Neural progenitor cell (in vitro differentiated cells): Measurements from ENCODE around the gene ASTN2. TPM values are rescaled to one million over a fixed set of nuclear protein-coding genes. Genes with fewer than 3 reads are reported as not detected.

Experiments
- DNase-seq: peaks from one replicate; pipeline ENCODE4 v3.0.0-alpha.2; 2016; ENCODE audit warnings: low spot score
- H2AFZ ChIP-seq: fragments of 200-600 bp; sonication (generic); replicated peaks from 2 replicates; pipeline ENCODE4 v1.6.1; 2016; ENCODE audit warnings: antibody characterized with exemption
- H3F3A ChIP-seq: fragments of 200-600 bp; sonication (generic); 2 replicates; pipeline ENCODE4 v1.6.1; 2016; ENCODE audit warnings: antibody characterized with exemption, low read depth
- H3K27ac ChIP-seq: fragments of 200-600 bp; sonication (generic); 2 replicates; pipeline ENCODE4 v1.5.1; 2016; ENCODE audit warnings: mild to moderate bottlenecking
- H3K27me3 ChIP-seq: fragments of 200-600 bp; sonication (generic); 2 replicates; pipeline ENCODE4 v1.6.1; 2016; ENCODE audit warnings: mild to moderate bottlenecking, moderate library complexity
- H3K36me3 ChIP-seq: fragments of 200-600 bp; sonication (generic); 2 replicates; pipeline ENCODE4 v1.5.1; 2016
- H3K4me1 ChIP-seq: fragments of 200-600 bp; sonication (generic); 2 replicates; pipeline ENCODE4 v1.6.1; 2016; ENCODE audit warnings: mixed run types
- H3K4me2 ChIP-seq: fragments of 200-600 bp; sonication (generic); 2 replicates; pipeline ENCODE4 v1.6.1; 2016
- H3K4me3 ChIP-seq: fragments of 200-600 bp; sonication (generic); 2 replicates; pipeline ENCODE4 v1.5.1; 2016
- H3K79me2 ChIP-seq: fragments of 200-600 bp; sonication (generic); 2 replicates; pipeline ENCODE4 v1.6.1; 2016; ENCODE audit warnings: low read depth
- H3K9ac ChIP-seq: fragments of 200-600 bp; sonication (generic); 2 replicates; pipeline ENCODE4 v1.6.1; 2016
- H3K9me3 ChIP-seq: fragments of 200-600 bp; sonication (generic); 2 replicates; pipeline ENCODE4 v1.5.1; 2016; ENCODE audit warnings: low read depth
- H4K20me1 ChIP-seq: fragments of 200-600 bp; sonication (generic); 2 replicates; pipeline ENCODE4 v1.6.1; 2016; ENCODE audit warnings: low read depth
- H3K27ac Mint-ChIP-seq: 3 replicates; pipeline ENCODE4 v1.8.0; 2021; ENCODE audit warnings: mixed read lengths
- H3K27me3 Mint-ChIP-seq: 2 replicates; pipeline ENCODE4 v1.8.0; 2022; ENCODE audit warnings: low read depth, mild to moderate bottlenecking, inconsistent platforms, moderate library complexity, mixed read lengths; ENCODE audit not compliant: insufficient read depth
- H3K36me3 Mint-ChIP-seq: 3 replicates; pipeline ENCODE4 v1.8.0; 2021; ENCODE audit warnings: mixed read lengths
- H3K4me1 Mint-ChIP-seq: 3 replicates; pipeline ENCODE4 v1.8.0; 2021; ENCODE audit warnings: mixed read lengths
- H3K4me3 Mint-ChIP-seq: 3 replicates; pipeline ENCODE4 v1.8.0; 2021; ENCODE audit warnings: mild to moderate bottlenecking, moderate library complexity, mixed read lengths
- H3K9me3 Mint-ChIP-seq: 3 replicates; pipeline ENCODE4 v1.8.0; 2020; ENCODE audit warnings: mixed read lengths
- CTCF ChIP-seq: fragments of 200-600 bp; sonication (generic); IDR thresholded peaks from 2 replicates; pipeline ENCODE4 v1.5.1; 2017; ENCODE audit warnings: antibody characterized with exemption, mild to moderate bottlenecking
- EZH2 ChIP-seq: fragments of 200-600 bp; sonication (generic); IDR thresholded peaks from 2 replicates; pipeline ENCODE4 v1.6.1; 2017; ENCODE audit warnings: antibody characterized with exemption, mild to moderate bottlenecking, moderate library complexity
- EZH2phosphoT487 ChIP-seq: fragments of 200-600 bp; sonication (generic); IDR thresholded peaks from 2 replicates; pipeline ENCODE4 v1.6.1; 2017; ENCODE audit warnings: antibody characterized with exemption
- total RNA-seq: library from RNA; depleted of rRNA; stranded (reverse); fragments of >200 nt; gene quantifications from 2 replicates; pipeline ENCODE4 v1.2.3, GENCODE V29; 2015; ENCODE audit warnings: low replicate concordance

Gene ASTN2
- total RNA-seq, 1 donor from 2014 or later, result 8.0 TPM

GRCh38 chr9:117427357-117427913, 12.6 kb upstream of the ASTN2 start:
- H3K4me2 ChIP-seq, result no peak overlapping the region
- no peaks in the 10 kb centered on the region for H3K9me3 ChIP-seq
- Mint-ChIP-seq H3K4me3 (no peak overlapping the region), H3K27me3 (peaks cover 10% of the 10 kb centered on the region), H3K9me3 (no peaks in the 10 kb centered on the region), H3K4me1 (no peaks in the 10 kb centered on the region), H3K27ac (no peak overlapping the region), H3K36me3 (no peaks in the 10 kb centered on the region)
- H2AFZ ChIP-seq, result no peak overlapping the region
- no peak overlapping the region for H3K27ac ChIP-seq
- no peaks in the 10 kb centered on the region for H3F3A ChIP-seq
- no peak for TF ChIP-seq CTCF
- TF ChIP-seq EZH2, result no peak
- no peak for TF ChIP-seq EZH2phosphoT487
- H3K27me3 ChIP-seq, result peaks cover 29% of the 10 kb centered on the region
- no peak overlapping the region for H3K9ac ChIP-seq
- H3K36me3 ChIP-seq, result no peaks in the 10 kb centered on the region
- no peaks in the 10 kb centered on the region for H3K79me2 ChIP-seq
- no peak overlapping the region for H3K4me3 ChIP-seq
- DNase-seq, result no peak
- H4K20me1 ChIP-seq, result no peaks in the 10 kb centered on the region
- H3K4me1 ChIP-seq, result no peaks in the 10 kb centered on the region

- Histone ChIP-seq H3K4me3 (no peak overlapping the region), H3K9ac (no peak overlapping the region), H3K27me3 (peaks cover 45% of the 10 kb centered on the region), H3K9me3 (no peaks in the 10 kb centered on the region), H4K20me1 (no peaks in the 10 kb centered on the region), H3K4me2 (no peak overlapping the region), H3K4me1 (no peaks in the 10 kb centered on the region), H3K27ac (no peak overlapping the region), H3F3A (no peaks in the 10 kb centered on the region), H3K36me3 (no peaks in the 10 kb centered on the region), H3K79me2 (no peaks in the 10 kb centered on the region), H2AFZ (no peak overlapping the region)
- H3K9me3 Mint-ChIP-seq, result no peaks in the 10 kb centered on the region
- H3K27me3 Mint-ChIP-seq, result peaks cover 10% of the 10 kb centered on the region
- no peak for DNase-seq
- no peaks in the 10 kb centered on the region for H3K4me1 Mint-ChIP-seq
- H3K36me3 Mint-ChIP-seq, result no peaks in the 10 kb centered on the region
- TF ChIP-seq CTCF, result peak; percentile 8
- no peak for TF ChIP-seq EZH2phosphoT487
- H3K4me3 Mint-ChIP-seq, result no peak overlapping the region
- no peak overlapping the region for H3K27ac Mint-ChIP-seq
Observed at GRCh38 chr9:117425566-117425965, 10.7 kb upstream of the ASTN2 start.

- Histone ChIP-seq H3K4me3 (no peak overlapping the region), H3K4me2 (no peak overlapping the region), H3F3A (no peaks in the 10 kb centered on the region), H3K9me3 (no peaks in the 10 kb centered on the region), H2AFZ (no peak overlapping the region), H3K27ac (no peak overlapping the region), H4K20me1 (no peaks in the 10 kb centered on the region), H3K79me2 (no peaks in the 10 kb centered on the region), H3K36me3 (no peaks in the 10 kb centered on the region), H3K4me1 (no peaks in the 10 kb centered on the region), H3K27me3 (peaks cover 56% of the 10 kb centered on the region), H3K9ac (no peak overlapping the region)
- Mint-ChIP-seq H3K36me3 (no peaks in the 10 kb centered on the region), H3K27ac (no peak overlapping the region), H3K27me3 (peaks cover 7% of the 10 kb centered on the region), H3K4me1 (no peaks in the 10 kb centered on the region), H3K9me3 (no peaks in the 10 kb centered on the region), H3K4me3 (no peak overlapping the region)
- DNase-seq, result no peak
- TF ChIP-seq CTCF (no peak), EZH2phosphoT487 (no peak)
Observed at GRCh38 chr9:117424291-117424690, 9.4 kb upstream of the ASTN2 start.
